ENCODE measurements around the gene DDX5.
"Not testable (repeated sequence)": the region's sequence is repeated elsewhere in the genome, so short reads cannot be mapped to it uniquely, and the experiment has no call there.

Gene DDX5

DNA sequence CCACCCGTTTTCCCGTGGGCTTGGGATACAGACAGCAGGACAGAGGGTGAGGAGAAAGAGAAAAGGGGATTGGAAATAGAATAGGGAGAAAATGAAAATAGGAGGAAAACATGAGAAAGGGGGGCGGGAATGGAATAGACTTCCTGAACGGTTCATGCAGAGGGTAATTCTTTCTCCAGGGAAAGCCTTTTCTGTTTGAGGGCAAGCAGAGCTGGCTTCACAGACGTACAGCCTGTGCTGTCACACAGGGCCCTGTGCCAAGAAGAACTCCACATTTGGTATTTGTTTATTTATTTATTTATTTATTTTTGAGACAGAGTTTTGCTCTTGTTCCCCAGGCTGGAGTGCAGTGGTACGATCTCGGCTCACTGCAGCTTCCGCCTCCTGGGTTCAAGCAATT, 45.1 kb downstream of the DDX5 start:
- no peaks in the 10 kb centered on the region for H3K79me1 ChIP-seq (replicated peaks; ENCODE audit: low read length, poor library complexity, severe bottlenecking)
- H3K14ac ChIP-seq (ENCODE audit: low read length in 2 of 2) = no peak overlapping the region
- no peak for DNase-seq
- no peak overlapping the region for H3K18ac ChIP-seq (ENCODE audit: low read depth in 1 of 2, low read length in 2 of 2)
- H3K9me3 ChIP-seq (ENCODE audit: control insufficient read depth, low read length) = no peaks in the 10 kb centered on the region
- WGBS = 94% methylated on average over 7 of the region's 8 CpGs
- no peak overlapping the region for H3K4me2 ChIP-seq (ENCODE audit: low read length, poor library complexity, severe bottlenecking)
- H2BK15ac ChIP-seq (ENCODE audit: low read depth, poor library complexity, severe bottlenecking) = no peak overlapping the region
- H2AK5ac ChIP-seq (ENCODE audit: low read length, severe bottlenecking) = no peak overlapping the region
- H2AFZ ChIP-seq (ENCODE audit: low read depth, low read length) = no peak overlapping the region
- H2BK120ac ChIP-seq (ENCODE audit: low read depth, low read length) = no peak overlapping the region
- peaks cover 0 to 5% of the 10 kb centered on the region in 2 experiments for H3K27me3 ChIP-seq (ENCODE audit: control insufficient read depth in 1 of 2, insufficient read depth in 1 of 2, low read length in 2 of 2)
- no peak overlapping the region for H3K4me3 ChIP-seq (ENCODE audit: insufficient read depth in 1 of 2, low read depth in 1 of 2, low read length in 2 of 2)
- H3K9ac ChIP-seq (ENCODE audit: low read length) = no peak overlapping the region
- H3K27ac ChIP-seq (ENCODE audit: low read length, poor library complexity, severe bottlenecking) = no peak overlapping the region
- H3K4me1 ChIP-seq (ENCODE audit: control insufficient read depth, insufficient read depth, low read depth, low read length) = peaks cover 17% of the 10 kb centered on the region
- no peak overlapping the region for H2BK5ac ChIP-seq (ENCODE audit: low read depth, low read length, poor library complexity, severe bottlenecking)
- no peak overlapping the region for H3K4ac ChIP-seq (ENCODE audit: low read depth in 1 of 2, low read length in 2 of 2)
- no peak overlapping the region for H2BK12ac ChIP-seq (ENCODE audit: low read length in 2 of 2)
- H4K8ac ChIP-seq (ENCODE audit: low read length) = no peak overlapping the region
- H3K23ac ChIP-seq (ENCODE audit: low read length in 2 of 2) = no peak overlapping the region
- peaks cover 0 to 61% of the 10 kb centered on the region in 2 experiments for H3K36me3 ChIP-seq (ENCODE audit: control insufficient read depth in 1 of 2, insufficient read depth in 2 of 2, low read depth in 1 of 2, low read length in 2 of 2)
- no peak overlapping the region for H4K91ac ChIP-seq (ENCODE audit: low read length)

- H3K36me3 ChIP-seq (ENCODE audit: control insufficient read depth in 1 of 2, insufficient read depth in 2 of 2, low read depth in 1 of 2, low read length in 2 of 2) = peaks cover 0 to 57% of the 10 kb centered on the region in 2 experiments
- H3K9me3 ChIP-seq (ENCODE audit: control insufficient read depth, low read length); H2BK5ac ChIP-seq (ENCODE audit: low read depth, low read length, poor library complexity, severe bottlenecking); H2BK12ac ChIP-seq (ENCODE audit: low read length in 2 of 2); H3K4me2 ChIP-seq (ENCODE audit: low read length, poor library complexity, severe bottlenecking); H3K14ac ChIP-seq (ENCODE audit: low read length in 2 of 2); H3K18ac ChIP-seq (ENCODE audit: low read depth in 1 of 2, low read length in 2 of 2); H3K79me1 ChIP-seq (replicated peaks; ENCODE audit: low read length, poor library complexity, severe bottlenecking); H2BK120ac ChIP-seq (ENCODE audit: low read depth, low read length); H3K23ac ChIP-seq (ENCODE audit: low read length in 2 of 2); DNase-seq; H3K4me3 ChIP-seq (ENCODE audit: insufficient read depth in 1 of 2, low read depth in 1 of 2, low read length in 2 of 2); H4K8ac ChIP-seq (ENCODE audit: low read length); H3K27me3 ChIP-seq (ENCODE audit: control insufficient read depth in 1 of 2, insufficient read depth in 1 of 2, low read length in 2 of 2); H2AFZ ChIP-seq (ENCODE audit: low read depth, low read length); H3K4ac ChIP-seq (ENCODE audit: low read depth in 1 of 2, low read length in 2 of 2); H2BK15ac ChIP-seq (ENCODE audit: low read depth, poor library complexity, severe bottlenecking); H4K91ac ChIP-seq (ENCODE audit: low read length): not testable (repeated sequence)
- H3K27ac ChIP-seq (ENCODE audit: low read length, poor library complexity, severe bottlenecking) = peak overlapping the region; percentile 50
- 99% methylated on average over 6 of the region's 7 CpGs for WGBS
- H2AK5ac ChIP-seq (ENCODE audit: low read length, severe bottlenecking) = peak overlapping the region; percentile 57
- peak overlapping the region; percentile 45 for H3K9ac ChIP-seq (ENCODE audit: low read length)
- peaks cover 17% of the 10 kb centered on the region for H3K4me1 ChIP-seq (ENCODE audit: control insufficient read depth, insufficient read depth, low read depth, low read length)
Measured at GRCh38 chr17:64459818-64460217, 46.3 kb downstream of the DDX5 start.

GRCh38 chr17:64459284-64459747, 46.8 kb downstream of the DDX5 start:
- WGBS = 61% methylated on average over 6 of the region's 6 CpGs

DNA sequence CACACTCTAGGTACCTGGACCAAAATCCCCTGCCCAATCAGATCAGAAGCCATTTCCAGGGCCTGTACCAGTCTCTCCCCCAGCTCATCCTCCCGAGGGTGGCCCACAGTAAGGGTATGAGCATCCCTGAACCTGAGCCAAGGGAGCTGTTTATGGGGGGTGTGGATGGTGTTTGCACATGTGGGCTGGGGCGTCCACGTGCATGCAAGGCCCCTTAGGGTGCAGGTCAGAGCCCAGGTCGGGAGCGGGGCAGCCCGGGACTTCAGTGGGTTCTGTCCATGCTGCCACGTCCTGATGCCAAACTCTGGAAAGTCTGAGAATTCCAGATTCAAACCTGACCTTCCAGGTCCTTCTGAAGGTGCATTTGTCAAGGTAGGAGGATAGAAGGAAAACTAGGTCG, 47.3 kb downstream of the DDX5 start:
- no peak overlapping the region for H2AFZ ChIP-seq (ENCODE audit: low read depth, low read length)
- no peaks in the 10 kb centered on the region for H3K9me3 ChIP-seq (ENCODE audit: control insufficient read depth, low read length)
- H3K27ac ChIP-seq (ENCODE audit: low read length, poor library complexity, severe bottlenecking) = no peak overlapping the region
- no peak overlapping the region for H3K23ac ChIP-seq (ENCODE audit: low read length in 2 of 2)
- peak overlapping the region; percentile 76 for H2AK5ac ChIP-seq (ENCODE audit: low read length, severe bottlenecking)
- H4K8ac ChIP-seq (ENCODE audit: low read length) = no peak overlapping the region
- H4K91ac ChIP-seq (ENCODE audit: low read length) = no peak overlapping the region
- H2BK12ac ChIP-seq (ENCODE audit: low read length in 2 of 2) = no peak overlapping the region
- no peak for DNase-seq
- no peak overlapping the region for H3K4me2 ChIP-seq (ENCODE audit: low read length, poor library complexity, severe bottlenecking)
- 90% methylated on average over 8 of the region's 8 CpGs for WGBS
- H2BK5ac ChIP-seq (ENCODE audit: low read depth, low read length, poor library complexity, severe bottlenecking) = peak overlapping the region; percentile 8
- no peaks in the 10 kb centered on the region for H3K79me1 ChIP-seq (replicated peaks; ENCODE audit: low read length, poor library complexity, severe bottlenecking)
- H3K9ac ChIP-seq (ENCODE audit: low read length) = peak overlapping the region; percentile 45
- no peak overlapping the region for H3K18ac ChIP-seq (ENCODE audit: low read depth in 1 of 2, low read length in 2 of 2)
- no peak overlapping the region for H3K4me3 ChIP-seq (ENCODE audit: insufficient read depth in 1 of 2, low read depth in 1 of 2, low read length in 2 of 2)
- H3K27me3 ChIP-seq (ENCODE audit: control insufficient read depth in 1 of 2, insufficient read depth in 1 of 2, low read length in 2 of 2) = no peaks in the 10 kb centered on the region
- no peak overlapping the region for H3K14ac ChIP-seq (ENCODE audit: low read length in 2 of 2)
- H3K4ac ChIP-seq (ENCODE audit: low read depth in 1 of 2, low read length in 2 of 2) = no peak overlapping the region
- peaks cover 17% of the 10 kb centered on the region for H3K4me1 ChIP-seq (ENCODE audit: control insufficient read depth, insufficient read depth, low read depth, low read length)
- no peak overlapping the region for H2BK120ac ChIP-seq (ENCODE audit: low read depth, low read length)
- no peak overlapping the region for H2BK15ac ChIP-seq (ENCODE audit: low read depth, poor library complexity, severe bottlenecking)
- peaks cover 0 to 65% of the 10 kb centered on the region in 2 experiments for H3K36me3 ChIP-seq (ENCODE audit: control insufficient read depth in 1 of 2, insufficient read depth in 2 of 2, low read depth in 1 of 2, low read length in 2 of 2)

More at GRCh38 chr17:64459284-64459747, 46.8 kb downstream of the DDX5 start:
- Histone ChIP-seq H3K4me1 (ENCODE audit: control insufficient read depth, insufficient read depth, low read depth, low read length) (peaks cover 17% of the 10 kb centered on the region), H3K23ac (ENCODE audit: low read length in 2 of 2) (no peak overlapping the region), H2BK120ac (ENCODE audit: low read depth, low read length) (no peak overlapping the region), H3K4me2 (ENCODE audit: low read length, poor library complexity, severe bottlenecking) (no peak overlapping the region), H2BK5ac (ENCODE audit: low read depth, low read length, poor library complexity, severe bottlenecking) (peak overlapping the region; percentile 40), H3K9ac (ENCODE audit: low read length) (peak overlapping the region; percentile 45), H3K4me3 (ENCODE audit: insufficient read depth in 1 of 2, low read depth in 1 of 2, low read length in 2 of 2) (no peak overlapping the region), H2BK12ac (ENCODE audit: low read length in 2 of 2) (no peak overlapping the region), H3K36me3 (ENCODE audit: control insufficient read depth in 1 of 2, insufficient read depth in 2 of 2, low read depth in 1 of 2, low read length in 2 of 2) (peaks cover 0 to 62% of the 10 kb centered on the region in 2 experiments), H3K27ac (ENCODE audit: low read length, poor library complexity, severe bottlenecking) (peak overlapping the region; percentile 50), H3K4ac (ENCODE audit: low read depth in 1 of 2, low read length in 2 of 2) (no peak overlapping the region), H3K27me3 (ENCODE audit: control insufficient read depth in 1 of 2, insufficient read depth in 1 of 2, low read length in 2 of 2) (no peaks in the 10 kb centered on the region), H4K8ac (ENCODE audit: low read length) (no peak overlapping the region), H2AK5ac (ENCODE audit: low read length, severe bottlenecking) (peak overlapping the region; percentile 57), H4K91ac (ENCODE audit: low read length) (no peak overlapping the region), H2AFZ (ENCODE audit: low read depth, low read length) (no peak overlapping the region), H3K18ac (ENCODE audit: low read depth in 1 of 2, low read length in 2 of 2) (no peak overlapping the region), H3K9me3 (ENCODE audit: control insufficient read depth, low read length) (no peaks in the 10 kb centered on the region), H3K79me1 (replicated peaks; ENCODE audit: low read length, poor library complexity, severe bottlenecking) (no peaks in the 10 kb centered on the region), H3K14ac (ENCODE audit: low read length in 2 of 2) (no peak overlapping the region), H2BK15ac (ENCODE audit: low read depth, poor library complexity, severe bottlenecking) (no peak overlapping the region)
- DNase-seq = peak; percentile 69
